MCF 10A (cell line): ENCODE measurements around the gene OR1L1. TPM values are rescaled to one million over a fixed set of nuclear protein-coding genes. Genes with fewer than 3 reads are reported as not detected.

Experiments used
- BruUV-seq: library from RNA; stranded (reverse); fragments of 400-500 nt; replicated peaks from 2 replicates; lab custom pipeline; 2021; lab: Mats Ljungman, UMichigan
- CTCF ChIA-PET: fragments of 300-600 bp; sonication (Branson Sonifier 250); formaldehyde crosslinking; extraction: SDS; loops from one replicate; lab custom pipeline; 2021; ENCODE audit warnings: antibody characterized with exemption, inconsistent platforms; lab: Yijun Ruan, JAX
- POLR2A ChIA-PET: fragments of 300-600, 350-650 bp; sonication (Branson Sonifier 250); formaldehyde crosslinking; extraction: SDS; loops from one replicate; lab custom pipeline; 2020; ENCODE audit warnings: antibody characterized with exemption, inconsistent platforms; lab: Yijun Ruan, JAX
- DNase-seq: peaks from one replicate; pipeline ENCODE4 v3.0.0-alpha.2; 2018; ENCODE audit not compliant: unreplicated experiment
- H3K27ac Mint-ChIP-seq: one replicate; pipeline ENCODE4 v1.8.0; 2022; ENCODE audit warnings: mild to moderate bottlenecking, low read depth, mixed read lengths; ENCODE audit not compliant: unreplicated experiment
- H3K27me3 Mint-ChIP-seq: one replicate; pipeline ENCODE4 v1.8.0; 2022; ENCODE audit warnings: mixed read lengths; ENCODE audit not compliant: insufficient read depth, unreplicated experiment
- H3K36me3 Mint-ChIP-seq: one replicate; pipeline ENCODE4 v1.8.0; 2022; ENCODE audit warnings: mild to moderate bottlenecking, moderate library complexity, mixed read lengths; ENCODE audit not compliant: insufficient read depth, unreplicated experiment
- H3K4me1 Mint-ChIP-seq: one replicate; pipeline ENCODE4 v1.8.0; 2022; ENCODE audit warnings: mixed read lengths; ENCODE audit not compliant: insufficient read depth, unreplicated experiment
- H3K4me3 Mint-ChIP-seq: one replicate; pipeline ENCODE4 v1.8.0; 2022; ENCODE audit warnings: mild to moderate bottlenecking, moderate library complexity, mixed read lengths; ENCODE audit not compliant: unreplicated experiment
- H3K9me3 Mint-ChIP-seq: one replicate; pipeline ENCODE4 v1.8.0; 2022; ENCODE audit warnings: mixed read lengths; ENCODE audit not compliant: unreplicated experiment
- intact Hi-C: fragments of 100-400 bp; cut with micrococcal nuclease; formaldehyde crosslinking; loops from 2 replicates; pipeline ENCODE4 v1.14.1; 2022
- total RNA-seq: library from RNA; stranded (reverse); gene quantifications from 2 replicates; pipeline ENCODE4 v1.2.3, GENCODE V29; 2022
- TF ChIP-seq, protein P1 (sequence below): fragments of 200-600 bp; IDR thresholded peaks from one replicate; pipeline ENCODE4 v1.8.0; 2022; ENCODE audit warnings: antibody characterized with exemption, mild to moderate bottlenecking; ENCODE audit not compliant: unreplicated experiment

The OR1L1 gene
- total RNA-seq, 1 experiment from 2014 or later: not detected

DNA sequence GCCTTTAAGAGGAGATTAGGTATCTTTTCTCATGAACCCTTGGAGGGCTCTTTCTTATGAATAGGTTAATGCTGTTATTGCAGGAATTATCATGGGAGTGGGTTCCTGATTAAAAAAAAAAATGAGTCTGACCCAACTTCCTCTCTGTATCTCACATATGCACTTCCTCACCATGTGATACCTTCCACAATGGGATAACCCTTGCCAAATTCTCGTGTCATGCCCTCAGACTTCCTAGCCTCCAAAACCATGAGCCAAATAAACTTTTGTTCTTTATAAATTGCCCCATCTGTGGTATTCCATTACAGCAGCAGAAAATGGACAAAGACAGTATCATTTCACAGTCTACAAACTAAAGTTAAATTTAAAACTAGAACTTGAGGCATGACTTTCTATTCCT is 5.1 kb upstream of the OR1L1 start:
- H3K27ac Mint-ChIP-seq: no peak overlapping the region
- H3K4me3 Mint-ChIP-seq: no peak overlapping the region
- DNase-seq: no peak
- no peaks in the 10 kb centered on the region for H3K36me3 Mint-ChIP-seq
- no TSS peak for BruUV-seq
- H3K4me1 Mint-ChIP-seq: no peaks in the 10 kb centered on the region
- intact Hi-C loops: no loop called here
- no peaks in the 10 kb centered on the region for H3K9me3 Mint-ChIP-seq
- POLR2A ChIA-PET: no interaction called here
- peaks cover 32% of the 10 kb centered on the region for H3K27me3 Mint-ChIP-seq
- TF ChIP-seq, protein P1, sequence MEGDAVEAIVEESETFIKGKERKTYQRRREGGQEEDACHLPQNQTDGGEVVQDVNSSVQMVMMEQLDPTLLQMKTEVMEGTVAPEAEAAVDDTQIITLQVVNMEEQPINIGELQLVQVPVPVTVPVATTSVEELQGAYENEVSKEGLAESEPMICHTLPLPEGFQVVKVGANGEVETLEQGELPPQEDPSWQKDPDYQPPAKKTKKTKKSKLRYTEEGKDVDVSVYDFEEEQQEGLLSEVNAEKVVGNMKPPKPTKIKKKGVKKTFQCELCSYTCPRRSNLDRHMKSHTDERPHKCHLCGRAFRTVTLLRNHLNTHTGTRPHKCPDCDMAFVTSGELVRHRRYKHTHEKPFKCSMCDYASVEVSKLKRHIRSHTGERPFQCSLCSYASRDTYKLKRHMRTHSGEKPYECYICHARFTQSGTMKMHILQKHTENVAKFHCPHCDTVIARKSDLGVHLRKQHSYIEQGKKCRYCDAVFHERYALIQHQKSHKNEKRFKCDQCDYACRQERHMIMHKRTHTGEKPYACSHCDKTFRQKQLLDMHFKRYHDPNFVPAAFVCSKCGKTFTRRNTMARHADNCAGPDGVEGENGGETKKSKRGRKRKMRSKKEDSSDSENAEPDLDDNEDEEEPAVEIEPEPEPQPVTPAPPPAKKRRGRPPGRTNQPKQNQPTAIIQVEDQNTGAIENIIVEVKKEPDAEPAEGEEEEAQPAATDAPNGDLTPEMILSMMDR: no peak
- CTCF ChIA-PET: no interaction called here

DNA sequence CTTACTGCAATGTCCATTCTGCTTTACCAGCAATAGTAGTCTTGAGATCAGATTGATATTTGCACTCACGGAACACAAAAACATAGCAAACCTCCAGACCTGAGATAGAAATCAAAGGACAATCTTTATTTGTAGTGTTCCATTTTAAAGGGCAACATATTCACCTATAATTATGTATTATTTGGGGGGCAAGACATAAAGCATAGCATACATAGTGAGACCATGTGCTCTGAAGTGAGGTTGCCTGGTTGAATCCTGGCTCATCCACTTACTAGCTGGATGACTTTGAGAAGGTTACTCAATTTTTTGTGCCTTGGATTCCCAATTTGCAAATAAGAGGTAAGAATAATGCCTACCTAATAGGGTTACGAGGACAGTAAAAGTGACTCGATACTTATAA is 4.0 kb upstream of the OR1L1 start, which contains the start of gene OR1B1:
TSS of gene OR1B1 (minus strand) at position 101 of the 400 bp plus-strand sequence.
- H3K9me3 Mint-ChIP-seq: no peaks in the 10 kb centered on the region
- ChIA-PET POLR2A (no interaction called here), CTCF (interaction anchor here (0.7 kb wide), 1 partner anchor 45 kb away, joined by 3 read pairs; no protein-coding TSS in a partner anchor)
- DNase-seq: no peak
- no peaks in the 10 kb centered on the region for H3K4me1 Mint-ChIP-seq
- intact Hi-C loops: no loop called here
- TF ChIP-seq, protein P1: no peak
- H3K4me3 Mint-ChIP-seq: no peak within 1 kb of the TSS
- H3K27ac Mint-ChIP-seq: no peak within 1 kb of the TSS
- H3K36me3 Mint-ChIP-seq: no peaks in the 10 kb centered on the region
- BruUV-seq: no TSS peak
- peaks cover 43% of the 10 kb centered on the region for H3K27me3 Mint-ChIP-seq

DNA sequence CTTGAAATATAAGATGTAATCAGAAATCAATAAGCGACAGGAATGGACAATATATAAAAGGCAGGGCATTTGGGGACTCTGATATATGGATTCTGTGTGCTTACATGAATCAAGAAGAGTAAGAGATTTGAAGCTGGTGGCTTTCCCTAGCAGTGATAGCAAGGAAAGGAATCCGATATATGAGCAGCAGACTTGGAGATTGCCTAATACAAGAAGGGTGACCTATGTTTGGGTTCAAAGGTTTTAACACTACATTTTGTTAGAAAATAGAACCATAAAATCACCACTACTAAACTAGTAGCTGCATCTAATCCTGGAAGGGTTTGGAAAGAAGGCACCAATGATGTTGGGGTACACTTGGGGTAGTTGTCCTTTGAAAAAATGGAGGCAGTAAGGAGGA is 11.0 kb downstream of the OR1L1 start:
- BruUV-seq: no TSS peak
- TF ChIP-seq, protein P1: no peak
- no peaks in the 10 kb centered on the region for H3K9me3 Mint-ChIP-seq
- no peaks in the 10 kb centered on the region for H3K36me3 Mint-ChIP-seq
- H3K27ac Mint-ChIP-seq: no peak overlapping the region
- no peak overlapping the region for H3K4me3 Mint-ChIP-seq
- no peak for DNase-seq
- H3K4me1 Mint-ChIP-seq: no peaks in the 10 kb centered on the region
- ChIA-PET POLR2A (interaction anchor here (0.6 to 0.7 kb wide), 2 partner anchors 16 to 73 kb away, joined by 3 to 4 read pairs; no protein-coding TSS in a partner anchor), CTCF (interaction anchor here (0.7 kb wide), 1 partner anchor 21 kb away, joined by 3 read pairs; no protein-coding TSS in a partner anchor)
- intact Hi-C loops: no loop called here
- H3K27me3 Mint-ChIP-seq: peaks cover 56% of the 10 kb centered on the region

DNA sequence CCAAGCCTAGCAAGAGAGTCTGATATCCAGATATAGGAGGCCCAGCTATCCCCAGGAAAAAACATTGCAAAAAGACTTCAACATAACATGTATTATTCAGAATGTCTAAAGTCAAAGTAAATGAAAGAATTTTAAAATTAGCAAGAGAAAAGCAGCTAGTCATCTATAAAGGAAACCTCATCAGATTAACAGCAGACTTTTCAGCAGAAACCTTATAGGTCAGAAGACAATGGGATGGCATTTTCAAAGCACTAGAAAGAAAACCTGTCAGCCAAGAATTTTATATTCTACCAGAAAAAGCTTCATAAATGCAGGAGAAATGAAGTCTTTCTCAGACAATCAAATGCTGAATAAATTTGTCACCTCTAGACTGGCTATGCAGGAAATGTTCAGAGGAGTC is 23.3 kb downstream of the OR1L1 start:
- CTCF ChIA-PET: no interaction called here
- no peak for DNase-seq
- H3K9me3 Mint-ChIP-seq: peaks cover 14% of the 10 kb centered on the region
- no peak overlapping the region for H3K4me3 Mint-ChIP-seq
- H3K27ac Mint-ChIP-seq: no peak overlapping the region
- no peaks in the 10 kb centered on the region for H3K36me3 Mint-ChIP-seq
- intact Hi-C loops: no loop called here
- peaks cover 26% of the 10 kb centered on the region for H3K27me3 Mint-ChIP-seq
- no peaks in the 10 kb centered on the region for H3K4me1 Mint-ChIP-seq
- TF ChIP-seq, protein P1: no peak
- POLR2A ChIA-PET: interaction anchor here (0.6 kb wide), 2 partner anchors 55 to 964 kb away, joined by 3 to 4 read pairs; no protein-coding TSS in a partner anchor
- no TSS peak for BruUV-seq
